Measurements from ENCODE around the gene TBC1D10A.
A peak's percentile ranks its signal among the peaks of the same experiment; 100 is the strongest.

TBC1D10A gene

GRCh38 chr22:30275625-30276024 lies 51.1 kb downstream of the TBC1D10A start:
- no peak overlapping the region for H3K4me3 ChIP-seq (ENCODE audit: low read depth, low read length)
- no peak for DNase-seq (ENCODE audit: low read depth)
- TF ChIP-seq CTCF (IDR thresholded peaks at IDR 0.05; ENCODE audit: low read depth, low read length) (no peak), MAX (IDR thresholded peaks at IDR 0.05; ENCODE audit: low read depth, low read length) (no peak), MYC (IDR thresholded peaks at IDR 0.05; ENCODE audit: low read depth, low read length) (no peak), POLR2A (IDR thresholded peaks at IDR 0.05; ENCODE audit: extremely low read depth, insufficient read length) (no peak)

- no peak for TF ChIP-seq CTCF (IDR thresholded peaks at IDR 0.05; ENCODE audit: low read depth, low read length)
- H3K4me3 ChIP-seq (ENCODE audit: low read depth, low read length), result no peak overlapping the region
- DNase-seq (ENCODE audit: low read depth), result no peak
Observed at GRCh38 chr22:30274437-30274812, 52.3 kb downstream of the TBC1D10A start.

DNA sequence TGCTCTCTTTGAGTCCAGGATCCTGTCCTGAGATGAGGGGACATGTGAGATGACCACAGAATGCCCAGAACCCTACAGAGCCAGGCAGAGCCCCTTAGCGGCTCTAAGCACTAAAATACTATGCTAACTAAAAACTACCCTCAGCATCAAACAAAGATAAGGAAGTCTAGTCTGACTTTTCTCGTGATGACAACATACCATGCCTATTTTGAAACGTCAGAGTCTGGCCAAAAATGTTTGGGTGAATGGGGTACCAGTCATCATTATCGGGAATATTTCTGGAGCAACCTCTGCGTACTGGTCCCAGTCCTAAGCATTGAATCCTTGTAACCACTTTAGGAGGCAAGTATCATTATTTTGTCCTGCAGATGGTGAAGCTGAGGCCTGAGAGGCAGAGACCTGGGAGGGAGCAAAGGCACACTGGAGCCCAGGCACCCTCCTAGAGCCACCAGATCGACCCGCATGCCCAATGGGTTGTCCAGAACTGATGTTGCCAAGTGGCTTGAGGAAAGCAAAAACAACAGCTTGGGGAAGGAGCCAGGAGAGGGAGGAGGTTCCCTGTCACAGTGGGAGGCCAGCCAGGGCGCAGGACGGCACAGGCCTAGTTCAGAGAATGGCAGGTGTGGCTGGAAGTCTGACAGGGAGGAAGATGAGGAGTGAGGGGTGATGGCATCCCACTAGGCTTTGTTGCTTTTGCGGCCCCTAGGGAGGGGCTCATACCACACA lies 52.9 kb downstream of the TBC1D10A start:
- H3K4me3 ChIP-seq (ENCODE audit: low read depth, low read length), result no peak overlapping the region
- TF ChIP-seq POLR2A (IDR thresholded peaks at IDR 0.05; ENCODE audit: extremely low read depth, insufficient read length), result no peak
- no peak for TF ChIP-seq MYC (IDR thresholded peaks at IDR 0.05; ENCODE audit: low read depth, low read length)
- TF ChIP-seq CTCF (IDR thresholded peaks at IDR 0.05; ENCODE audit: low read depth, low read length), result no peak
- no peak for TF ChIP-seq MAX (IDR thresholded peaks at IDR 0.05; ENCODE audit: low read depth, low read length)
- DNase-seq (ENCODE audit: low read depth), result no peak

- peak; percentile 68 for DNase-seq (ENCODE audit: low read depth)
- H3K4me3 ChIP-seq (ENCODE audit: low read depth, low read length), result no peak overlapping the region
- TF ChIP-seq CTCF (IDR thresholded peaks at IDR 0.05; ENCODE audit: low read depth, low read length), result no peak
- no peak for TF ChIP-seq POLR2A (IDR thresholded peaks at IDR 0.05; ENCODE audit: extremely low read depth, insufficient read length)
- TF ChIP-seq MAX (IDR thresholded peaks at IDR 0.05; ENCODE audit: low read depth, low read length), result peak; percentile 17; the same call in 1 of the 2 replicates
- TF ChIP-seq MYC (IDR thresholded peaks at IDR 0.05; ENCODE audit: low read depth, low read length), result no peak
Observed at GRCh38 chr22:30272781-30273601, 53.8 kb downstream of the TBC1D10A start.

DNA sequence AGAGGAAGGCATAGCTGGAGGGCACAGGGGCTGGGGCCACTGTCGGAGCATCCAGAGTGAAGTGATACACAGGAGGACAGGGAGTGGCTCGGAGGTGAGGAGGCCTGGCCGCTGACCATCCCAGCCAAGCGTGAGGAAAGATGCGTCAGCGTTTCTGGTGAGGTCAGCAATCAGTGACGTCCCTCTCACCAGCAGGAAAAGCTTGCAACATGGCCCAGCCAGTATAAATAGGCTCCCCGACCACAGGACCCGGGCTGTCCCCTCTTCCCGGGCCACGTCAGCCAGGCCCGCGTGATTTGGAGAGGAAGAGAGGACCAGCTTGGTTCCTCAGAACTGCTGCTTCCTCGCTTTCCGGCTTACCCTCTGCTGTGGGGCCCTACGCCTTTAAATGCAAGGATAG lies 55.9 kb downstream of the TBC1D10A start:
- DNase-seq (ENCODE audit: low read depth), result no peak
- TF ChIP-seq CTCF (IDR thresholded peaks at IDR 0.05; ENCODE audit: low read depth, low read length), result no peak
- TF ChIP-seq MYC (IDR thresholded peaks at IDR 0.05; ENCODE audit: low read depth, low read length), result no peak
- TF ChIP-seq POLR2A (IDR thresholded peaks at IDR 0.05; ENCODE audit: extremely low read depth, insufficient read length), result no peak
- TF ChIP-seq MAX (IDR thresholded peaks at IDR 0.05; ENCODE audit: low read depth, low read length), result no peak

More for the DNA sequence above, 55.9 kb downstream of the TBC1D10A start:
- H3K4me3 ChIP-seq (ENCODE audit: low read depth, low read length), result no peak overlapping the region
